ENCODE measurements around the gene ALG14.
"Not testable (repeated sequence)": the region's sequence is repeated elsewhere in the genome, so short reads cannot be mapped to it uniquely, and the experiment has no call there.

ALG14 gene

GRCh38 chr1:95005584-95005983 is 67.2 kb downstream of the ALG14 start:
- DNase-seq, result no peak

DNA sequence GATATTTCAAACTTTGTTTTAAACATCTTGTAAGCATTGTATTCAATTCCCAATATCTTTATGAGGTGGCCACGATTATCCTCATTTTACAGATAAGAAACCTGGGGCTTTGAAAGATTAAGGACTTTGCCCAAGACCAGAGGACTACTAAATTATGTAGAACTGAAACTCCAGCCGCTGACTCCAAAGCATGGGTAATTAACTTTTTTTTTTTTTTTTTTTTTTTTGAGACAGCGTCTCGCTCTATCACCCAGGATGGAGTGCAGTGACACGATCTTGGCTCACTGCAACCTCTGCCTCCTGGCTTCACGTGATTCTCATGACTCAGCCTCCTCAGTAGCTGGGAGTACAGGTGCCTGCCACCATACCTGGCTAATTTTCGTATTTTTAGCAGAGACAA is 68.7 kb downstream of the ALG14 start:
- no peak for DNase-seq

DNA sequence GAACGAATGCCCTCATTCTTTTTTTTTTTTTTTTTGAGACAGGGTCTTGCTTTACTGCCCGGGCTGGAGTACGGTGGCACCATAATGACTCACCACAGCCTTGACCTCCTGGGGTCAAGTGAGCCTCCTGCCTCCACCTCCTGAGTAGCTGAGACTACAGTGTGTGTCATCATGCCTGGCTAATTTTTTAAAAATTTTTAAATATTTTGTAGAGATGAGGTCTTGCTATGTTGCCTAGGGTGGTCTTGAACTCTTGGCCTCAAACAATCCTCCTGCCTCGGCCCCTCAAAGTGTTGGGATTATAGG is 69.4 kb downstream of the ALG14 start:
- no peak for DNase-seq

GRCh38 chr1:95002540-95003432 is 70.0 kb downstream of the ALG14 start:
- no peak for DNase-seq

- DNase-seq, result no peak
Measured at GRCh38 chr1:95002164-95002539, 70.6 kb downstream of the ALG14 start.

DNA sequence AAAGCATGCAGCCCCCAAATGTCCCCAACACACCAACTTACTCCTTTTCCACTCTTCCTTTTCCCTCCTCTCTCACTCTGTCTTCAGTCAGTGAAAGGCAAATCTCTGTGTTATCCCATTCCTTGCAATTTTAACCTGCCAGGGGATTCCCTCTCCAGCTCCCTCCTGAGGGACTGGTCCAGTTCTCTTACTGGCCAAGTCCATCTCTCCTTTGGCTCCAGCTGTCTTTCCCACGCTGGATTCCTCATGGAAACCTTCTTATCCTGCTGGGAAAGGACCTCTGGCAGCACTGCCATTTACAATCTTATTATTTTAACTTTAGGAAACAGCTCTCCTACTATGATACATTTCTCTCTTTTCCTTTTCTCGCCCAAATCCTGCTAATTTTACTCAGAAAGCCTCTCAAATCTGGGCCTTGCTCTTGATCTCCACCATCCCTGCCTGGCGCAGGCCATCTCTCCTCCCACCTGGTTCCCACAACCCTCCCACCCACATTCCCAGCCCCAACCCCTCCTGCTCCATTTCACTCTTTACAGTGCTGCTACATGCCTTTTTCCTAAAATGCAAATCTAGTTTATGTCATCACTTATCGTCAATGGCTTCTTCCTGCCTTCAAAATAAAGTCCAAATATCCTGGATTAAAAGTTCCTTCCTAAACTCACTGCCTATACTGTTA is 73.2 kb downstream of the ALG14 start:
- no peak for DNase-seq

- no peak for DNase-seq
Measured at GRCh38 chr1:94998748-94999147, 74.0 kb downstream of the ALG14 start.

- no peak for DNase-seq
Measured at GRCh38 chr1:94998114-94998513, 74.6 kb downstream of the ALG14 start.

DNA sequence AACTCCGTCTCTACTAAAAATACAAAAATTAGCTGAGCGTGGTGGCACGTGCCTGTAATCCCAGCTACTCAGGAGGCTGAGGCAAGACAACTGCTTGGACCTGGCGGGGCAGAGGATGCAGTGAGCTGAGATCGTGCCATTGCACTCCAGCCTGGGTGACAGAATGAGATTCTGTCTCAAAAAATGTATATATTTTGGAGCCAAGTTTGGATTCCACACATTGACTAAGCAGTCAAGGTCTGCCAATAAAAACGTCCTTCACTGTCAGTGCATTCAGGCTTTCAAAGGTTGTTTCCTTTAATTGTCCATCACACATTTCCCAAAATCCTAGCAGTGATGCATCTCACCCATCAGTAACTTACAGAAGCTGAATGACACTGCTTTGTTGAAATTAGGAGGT is 77.2 kb downstream of the ALG14 start:
- DNase-seq, result not testable (repeated sequence)

GRCh38 chr1:94994805-94995204 is 77.9 kb downstream of the ALG14 start:
- DNase-seq, result no peak

DNA sequence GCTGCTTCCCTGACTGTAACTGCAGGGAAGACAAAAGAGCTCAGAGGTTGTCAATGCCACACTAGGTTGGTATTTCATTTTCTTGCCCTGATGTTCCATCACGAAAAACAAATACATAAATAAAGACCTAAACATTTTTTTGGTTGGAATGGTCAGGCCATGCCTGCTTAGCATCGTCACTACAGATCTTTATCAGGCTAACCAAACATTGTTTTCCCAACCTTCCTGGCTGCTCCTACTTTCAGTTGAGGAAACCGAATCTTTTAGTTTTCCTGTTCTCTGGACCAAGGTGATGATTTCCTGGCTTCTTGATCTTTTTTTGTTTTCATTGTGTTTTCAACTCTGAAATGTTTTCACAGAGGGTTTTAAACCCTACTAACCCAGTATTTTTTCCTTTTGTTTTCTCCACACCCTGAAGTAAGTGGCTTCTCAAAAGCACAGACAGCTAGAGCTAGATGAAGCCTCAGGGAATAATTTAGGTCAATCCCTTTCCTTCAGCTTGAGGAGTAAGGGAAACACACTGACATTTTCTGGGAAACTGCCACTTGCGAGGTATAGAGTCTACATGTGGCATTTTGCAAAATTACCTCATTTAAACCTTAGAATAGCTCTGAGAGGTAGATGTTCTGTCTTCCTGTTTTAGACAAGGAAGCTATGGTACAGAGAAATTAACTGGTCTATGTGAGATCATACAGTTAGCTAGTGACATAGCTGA is 78.7 kb downstream of the ALG14 start:
- no peak for DNase-seq

DNA sequence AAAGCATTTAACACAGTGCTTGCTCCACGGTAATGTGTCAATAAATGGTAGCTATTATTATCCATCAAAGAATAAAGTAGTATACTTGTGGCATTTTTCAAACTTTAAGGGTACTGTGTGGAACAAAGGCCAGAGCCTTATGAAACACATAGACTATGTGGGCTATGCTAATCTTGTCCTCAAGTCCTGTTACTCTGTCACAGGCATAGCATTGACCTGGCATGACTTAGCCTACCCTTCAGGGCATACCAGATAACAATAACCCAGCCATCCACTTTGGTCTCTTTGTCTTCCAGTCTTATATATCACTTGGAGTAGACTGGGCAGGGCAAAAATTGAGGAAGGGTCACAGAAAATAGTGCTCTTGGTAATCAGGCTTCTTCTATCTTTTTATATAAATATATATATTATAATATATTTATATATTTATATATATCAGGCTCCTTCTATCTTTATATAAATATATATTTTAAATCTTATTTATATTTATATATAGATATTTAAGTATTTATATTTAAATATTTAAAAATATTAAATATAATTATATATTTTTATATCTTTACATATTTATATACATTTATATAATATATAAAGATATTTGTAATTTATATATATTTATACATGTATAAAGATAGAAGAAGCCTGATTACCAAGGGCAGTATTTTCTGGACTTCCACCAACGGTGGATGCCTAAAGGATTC is 79.7 kb downstream of the ALG14 start:
- no peak for DNase-seq

DNA sequence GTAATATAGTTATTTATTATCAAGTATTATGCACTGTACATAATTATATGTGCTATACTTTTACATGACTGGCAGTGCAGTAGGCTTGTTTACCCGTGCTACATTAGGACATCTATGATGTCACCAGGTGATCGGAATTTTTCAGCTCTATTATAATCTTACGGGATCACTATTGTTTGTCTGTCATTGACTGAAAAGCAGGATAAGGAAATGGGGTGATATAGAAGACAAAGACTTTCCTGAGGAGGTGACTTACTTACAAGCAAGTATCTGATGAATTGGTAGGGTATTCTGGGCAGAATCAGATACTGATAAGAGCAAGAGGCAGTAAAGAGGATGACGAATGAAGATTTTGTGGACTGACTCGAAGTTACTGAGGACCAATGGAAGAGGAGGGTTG is 80.6 kb downstream of the ALG14 start:
- no peak for DNase-seq

DNA sequence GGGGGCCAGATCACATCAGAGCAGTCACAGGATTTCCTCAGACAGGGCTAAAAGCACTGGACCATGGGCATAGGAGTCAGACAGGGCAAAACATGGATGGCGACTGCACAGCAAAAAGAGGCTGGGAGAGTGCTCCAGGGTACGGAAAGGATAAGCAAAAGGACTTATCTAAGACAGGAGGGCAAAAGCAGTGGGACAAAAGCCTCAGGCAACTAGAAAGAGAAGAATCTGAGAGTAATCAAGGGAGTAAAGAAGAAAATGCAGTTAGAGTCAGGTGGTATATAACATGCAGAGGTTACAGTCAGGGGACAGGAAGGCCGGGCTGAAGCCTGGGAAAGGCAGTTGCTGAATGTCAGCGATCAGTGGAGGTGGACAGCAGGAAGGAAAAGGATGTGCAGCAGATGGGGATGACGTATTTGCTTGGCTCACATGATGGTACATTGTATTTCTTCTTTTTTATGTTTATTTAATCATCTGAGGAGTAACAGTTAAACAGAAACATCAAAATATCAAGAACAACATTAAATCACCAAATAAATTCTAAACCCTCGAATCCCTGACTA is 82.8 kb downstream of the ALG14 start:
- no peak for DNase-seq

- no peak for DNase-seq
Measured at GRCh38 chr1:94989398-94989797, 83.4 kb downstream of the ALG14 start.

- no peak for DNase-seq
Measured at GRCh38 chr1:94988356-94988755, 84.4 kb downstream of the ALG14 start.

DNA sequence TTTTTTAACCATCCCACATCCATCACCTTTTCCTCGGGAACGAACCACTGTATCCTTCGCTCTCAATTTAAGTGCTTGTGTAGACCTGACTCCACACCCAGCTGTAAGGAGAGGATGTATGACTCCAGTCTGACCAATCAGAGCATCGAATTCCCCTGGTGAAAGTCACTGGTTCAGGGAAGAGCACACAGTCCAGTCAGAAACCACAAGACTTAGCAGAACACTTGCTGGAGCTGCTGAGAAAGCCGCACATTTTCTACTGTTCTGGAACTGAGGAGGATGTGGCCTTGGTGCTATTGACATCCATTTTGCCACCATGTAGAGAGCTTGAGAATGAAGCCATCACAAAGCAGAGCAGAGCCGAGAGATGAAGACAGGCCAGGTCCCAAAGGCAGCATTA is 86.0 kb downstream of the ALG14 start:
- DNase-seq, result no peak

DNA sequence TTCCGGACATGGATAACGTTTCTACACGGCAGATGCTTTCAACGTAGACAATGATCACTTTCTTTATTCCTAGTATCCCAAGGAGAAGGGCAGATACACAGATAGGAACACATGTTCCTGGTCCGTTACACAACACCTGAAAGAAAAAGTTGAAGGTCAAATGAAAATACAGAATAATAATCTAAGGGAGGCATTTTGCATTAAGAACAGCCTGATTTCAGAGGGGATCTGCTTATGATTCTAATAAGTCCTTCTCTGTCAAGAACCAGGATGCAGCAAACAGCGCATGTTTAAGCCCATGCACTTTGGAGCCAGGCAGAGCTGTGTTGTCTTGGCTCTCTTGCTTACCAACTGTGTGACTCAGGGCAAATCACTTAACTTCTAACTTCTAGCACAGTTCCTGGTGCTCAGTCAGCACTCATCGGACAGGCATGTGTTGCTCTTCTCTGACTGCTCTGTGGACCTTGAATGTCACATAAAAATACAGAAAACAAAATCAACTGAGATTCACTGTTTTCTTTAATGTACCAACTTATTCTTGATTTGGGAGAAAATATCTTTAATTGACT is 89.5 kb downstream of the ALG14 start:
- no peak for DNase-seq

DNA sequence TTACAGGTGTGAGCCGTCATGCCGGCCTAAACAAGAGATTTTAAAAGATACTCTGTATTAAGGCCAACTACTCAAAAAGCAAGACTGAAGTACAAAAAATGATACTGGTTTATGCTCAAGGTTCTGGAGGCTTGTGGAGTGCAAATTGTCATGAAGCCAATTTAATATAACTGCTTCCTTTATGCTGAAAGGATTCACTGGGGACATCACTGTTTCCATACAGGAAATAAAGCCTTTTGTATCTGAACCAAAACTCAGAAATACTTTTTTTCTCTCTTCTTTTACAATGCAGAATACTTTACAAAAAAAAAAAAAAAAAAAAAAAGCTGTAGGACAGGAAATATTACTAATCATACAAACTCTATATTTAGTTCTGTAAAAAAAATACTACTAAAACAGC is 90.4 kb downstream of the ALG14 start:
- no peak for DNase-seq

- DNase-seq, result no peak
Measured at GRCh38 chr1:94981575-94981973, 91.2 kb downstream of the ALG14 start.

DNA sequence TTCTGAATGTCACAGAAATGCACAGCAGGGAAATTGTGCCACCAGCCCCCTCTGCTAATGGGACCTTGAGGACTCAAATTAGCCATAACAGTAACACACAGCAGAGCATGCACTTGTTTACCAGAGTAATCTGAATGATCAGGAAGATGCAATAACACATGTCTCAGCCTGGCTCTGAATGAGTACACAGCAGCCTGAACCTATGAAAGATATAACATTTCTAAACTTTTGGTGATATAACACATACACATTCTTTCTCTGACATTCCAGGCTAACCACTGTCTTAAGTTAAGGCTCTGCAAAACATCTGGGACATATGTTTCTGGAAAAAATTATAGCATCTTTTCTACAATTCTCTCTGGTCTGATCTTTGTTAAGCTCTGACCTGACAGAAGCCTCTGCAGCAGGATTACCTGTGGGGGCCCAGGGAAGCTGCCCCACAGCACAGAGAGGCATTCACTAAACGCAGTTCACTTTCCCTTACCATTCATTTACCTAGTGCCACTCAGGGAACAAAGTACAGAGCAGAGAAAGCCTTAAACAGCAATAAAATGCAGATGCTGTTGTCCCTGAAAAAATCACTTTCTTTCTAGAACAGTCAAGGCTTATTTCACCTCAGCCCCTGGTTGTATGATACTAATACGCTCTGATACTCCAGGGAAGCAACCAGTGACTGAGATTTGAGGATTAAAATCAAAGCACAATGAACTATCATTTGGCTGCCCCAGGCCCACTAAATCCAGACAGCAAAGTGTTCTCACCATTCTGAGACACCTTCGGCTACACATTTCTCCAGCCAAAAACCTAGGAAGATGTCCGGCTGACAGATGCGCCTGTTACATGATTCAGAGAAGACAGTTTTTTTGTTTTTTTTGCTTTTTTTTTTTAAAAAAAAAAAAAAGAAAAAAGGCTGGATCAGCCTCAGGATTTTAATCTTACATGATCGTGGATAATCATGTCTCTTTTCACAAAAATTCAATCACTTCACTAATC is 91.9 kb downstream of the ALG14 start:
- no peak for DNase-seq

Data from NCI-H526 (cell line).